Inflammatory macrophage treated with lipopolysaccharide for 1 hour (primary cell): ENCODE results near the gene ZKSCAN1.

Source experiments
- DNase-seq, 2 donors: peaks; one replicate each; pipeline ENCODE4 v3.0.0-alpha.2; 2020 to 2022

The ZKSCAN1 gene

DNA sequence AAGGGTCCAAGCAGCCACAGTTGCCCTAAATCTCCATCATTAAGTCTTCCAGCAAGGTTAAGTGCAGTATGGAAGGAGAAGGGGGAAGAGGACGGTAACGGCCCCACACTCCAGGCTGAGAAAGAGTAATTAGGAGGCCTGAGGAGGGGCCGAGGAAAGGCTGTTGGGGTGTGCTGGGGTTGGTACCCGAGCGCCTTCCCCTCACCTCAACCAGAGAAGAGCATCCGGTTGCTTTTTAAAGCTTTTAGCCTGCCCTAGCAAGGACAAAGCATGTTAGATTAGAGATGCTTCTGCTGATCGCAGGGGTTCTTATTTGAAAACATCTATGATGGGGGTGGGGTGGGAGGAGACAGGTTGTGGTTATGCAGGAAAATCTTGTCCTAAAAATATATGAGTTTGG is 25.2 kb downstream of the ZKSCAN1 start:
- no peak for DNase-seq

GRCh38 chr7:100044718-100045117 is 29.3 kb downstream of the ZKSCAN1 start:
- peak; percentile 34 to 38 for DNase-seq

- DNase-seq = no peak
Observed at GRCh38 chr7:100048680-100049079, 33.3 kb downstream of the ZKSCAN1 start.

- DNase-seq = peak; percentile 62 to 83
Observed at GRCh38 chr7:100049441-100050291, 34.3 kb downstream of the ZKSCAN1 start, which contains the start of gene ZSCAN21. Gene ZSCAN21, plus strand, starts transcription at chr7:100049774. Its CDS starts 7,233 bp downstream, at chr7:100057007.

DNA sequence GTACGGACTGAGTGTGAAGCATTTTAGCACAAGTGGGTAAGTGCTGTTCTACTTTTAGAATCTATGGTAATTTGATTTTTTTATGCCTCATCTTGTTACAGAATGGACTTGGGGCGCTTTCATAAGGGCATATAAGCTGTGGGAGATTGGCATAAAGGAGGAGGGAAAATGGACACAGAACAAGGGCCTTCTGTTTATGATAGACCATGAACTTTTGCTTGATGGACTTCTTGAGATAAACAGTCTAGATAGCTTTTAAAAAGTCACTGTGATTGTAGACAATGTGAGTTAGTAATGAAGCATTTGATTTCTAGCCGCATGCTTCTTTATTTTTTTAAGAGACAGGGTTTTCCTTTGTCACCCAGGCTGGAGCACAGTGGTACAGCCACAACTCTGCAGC is 36.2 kb downstream of the ZKSCAN1 start:
- DNase-seq = no peak

DNA sequence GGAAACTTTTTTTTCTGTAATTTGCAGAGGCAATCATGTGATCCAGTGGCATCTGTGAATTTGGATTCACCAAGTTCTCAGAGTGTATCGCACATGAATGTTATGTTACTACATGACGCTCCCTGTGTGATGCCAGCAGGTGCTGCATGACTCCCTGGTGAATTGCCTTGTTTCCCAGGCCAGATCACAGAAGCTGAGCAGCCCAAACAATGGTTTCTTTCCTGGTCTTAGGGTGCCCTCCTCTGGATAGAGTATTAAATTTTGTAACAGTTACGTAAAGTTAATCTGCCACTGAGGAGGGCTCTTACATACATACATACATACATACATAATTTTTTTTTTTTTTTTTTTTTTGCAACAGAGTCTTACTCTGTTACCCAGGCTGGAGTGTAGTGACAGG is 37.8 kb downstream of the ZKSCAN1 start:
- peak; percentile 49 to 72 for DNase-seq

GRCh38 chr7:100057006-100057405 is 41.6 kb downstream of the ZKSCAN1 start:
- no peak for DNase-seq

DNA sequence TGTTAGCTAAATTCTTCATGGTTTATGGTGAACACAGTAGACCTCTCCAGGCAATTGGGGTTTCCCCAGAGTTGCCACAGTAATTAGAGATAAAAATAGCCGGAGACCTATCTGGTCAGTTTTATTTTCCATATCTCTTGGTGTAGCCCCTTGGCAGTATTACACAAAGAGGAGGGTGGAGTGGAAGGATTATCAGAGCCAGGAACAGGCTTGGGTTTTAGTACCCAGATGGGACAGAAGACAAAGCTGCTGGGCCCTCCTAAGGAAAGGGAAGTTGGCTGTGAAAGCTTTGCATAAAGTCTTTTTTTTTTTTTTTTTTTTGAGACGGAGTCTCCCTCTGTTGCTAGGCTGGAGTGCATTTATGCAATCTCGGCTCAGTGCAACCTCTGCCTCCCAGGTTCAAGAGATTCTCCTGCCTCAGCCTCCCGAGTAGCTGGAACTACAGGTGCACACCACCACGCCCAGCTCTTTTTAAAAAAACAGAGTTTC is 43.9 kb downstream of the ZKSCAN1 start:
- DNase-seq = no peak

DNA sequence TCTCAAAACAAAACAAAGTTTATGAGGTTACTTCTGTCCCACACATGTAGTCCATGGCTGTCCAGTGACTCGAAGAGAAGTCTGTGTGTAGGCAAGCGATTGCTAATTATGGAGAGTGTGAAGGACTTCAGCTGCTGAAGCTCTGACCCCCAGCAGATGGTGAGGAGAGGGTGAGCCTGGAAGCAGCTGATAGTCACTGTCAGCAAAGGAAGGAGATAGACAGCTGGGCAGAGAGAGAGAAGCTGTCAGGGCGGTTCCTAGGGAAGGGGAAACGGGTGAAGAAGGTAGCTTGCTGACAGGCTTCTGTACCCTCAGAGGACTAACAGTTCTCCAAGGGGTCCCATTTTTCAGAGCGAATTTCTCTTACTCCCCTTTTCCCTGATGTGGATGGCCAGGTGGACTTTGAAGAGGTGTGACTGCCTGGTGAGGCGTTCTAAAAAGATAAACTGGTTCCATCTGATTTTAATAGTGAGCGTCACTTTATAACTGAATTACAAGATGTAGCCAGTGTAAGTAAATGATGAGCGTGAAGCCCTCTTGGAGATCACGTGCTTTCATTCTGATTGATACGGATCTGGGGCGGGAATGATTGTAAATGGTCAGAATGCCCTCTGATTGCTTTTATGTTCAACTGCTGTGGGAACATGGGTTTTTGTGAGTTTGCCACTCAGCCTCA is 46.3 kb downstream of the ZKSCAN1 start:
- DNase-seq = no peak

DNA sequence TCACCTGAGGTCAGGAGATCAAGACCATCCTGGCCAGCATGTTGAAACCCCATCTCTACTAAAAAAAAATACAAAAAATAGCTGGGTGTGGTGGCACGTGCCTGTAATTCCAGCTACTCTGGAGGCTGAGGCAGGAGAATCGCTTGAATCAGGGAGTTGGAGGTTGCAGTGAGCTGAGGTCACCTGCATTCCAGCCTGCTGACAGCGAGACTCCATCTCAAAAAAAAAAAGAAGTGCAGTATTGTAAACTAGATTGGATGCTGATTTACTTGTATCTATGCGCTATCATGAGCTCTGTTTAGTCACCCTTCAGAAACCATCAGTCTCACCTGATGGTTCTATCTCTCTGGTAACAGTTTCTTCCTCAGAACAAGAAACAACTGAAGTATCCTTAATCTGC is 48.0 kb downstream of the ZKSCAN1 start:
- no peak for DNase-seq

DNA sequence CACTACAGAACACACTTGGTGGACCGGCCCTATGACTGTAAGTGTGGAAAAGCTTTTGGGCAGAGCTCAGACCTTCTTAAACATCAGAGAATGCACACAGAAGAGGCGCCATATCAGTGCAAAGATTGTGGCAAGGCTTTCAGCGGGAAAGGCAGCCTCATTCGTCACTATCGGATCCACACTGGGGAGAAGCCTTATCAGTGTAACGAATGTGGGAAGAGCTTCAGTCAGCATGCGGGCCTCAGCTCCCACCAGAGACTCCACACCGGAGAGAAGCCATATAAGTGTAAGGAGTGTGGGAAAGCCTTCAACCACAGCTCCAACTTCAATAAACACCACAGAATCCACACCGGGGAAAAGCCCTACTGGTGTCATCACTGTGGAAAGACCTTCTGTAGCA is 48.8 kb downstream of the ZKSCAN1 start:
- peak in 1 of 2 donors; percentile 1 for DNase-seq

GRCh38 chr7:100065452-100066186 is 50.2 kb downstream of the ZKSCAN1 start:
- DNase-seq = no peak

DNA sequence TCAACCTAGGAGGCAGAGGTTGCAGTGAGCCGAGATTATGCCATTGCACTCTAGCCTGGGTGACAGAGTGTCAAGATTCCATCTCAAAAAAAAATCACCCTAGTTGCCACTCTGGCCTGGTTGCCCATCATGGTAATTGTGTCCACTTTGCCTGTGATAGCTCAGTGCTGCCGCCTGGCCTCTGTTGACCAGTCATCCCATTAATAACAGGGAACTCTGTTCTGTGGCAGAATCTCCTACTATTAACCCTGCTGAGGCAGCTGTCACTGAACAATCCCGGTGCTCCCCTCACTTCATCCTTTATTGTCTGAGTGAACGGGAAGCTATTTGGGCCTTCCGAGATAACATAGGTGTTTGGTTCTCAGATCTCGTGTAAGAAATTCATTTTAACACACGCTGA is 51.6 kb downstream of the ZKSCAN1 start:
- DNase-seq = no peak

DNA sequence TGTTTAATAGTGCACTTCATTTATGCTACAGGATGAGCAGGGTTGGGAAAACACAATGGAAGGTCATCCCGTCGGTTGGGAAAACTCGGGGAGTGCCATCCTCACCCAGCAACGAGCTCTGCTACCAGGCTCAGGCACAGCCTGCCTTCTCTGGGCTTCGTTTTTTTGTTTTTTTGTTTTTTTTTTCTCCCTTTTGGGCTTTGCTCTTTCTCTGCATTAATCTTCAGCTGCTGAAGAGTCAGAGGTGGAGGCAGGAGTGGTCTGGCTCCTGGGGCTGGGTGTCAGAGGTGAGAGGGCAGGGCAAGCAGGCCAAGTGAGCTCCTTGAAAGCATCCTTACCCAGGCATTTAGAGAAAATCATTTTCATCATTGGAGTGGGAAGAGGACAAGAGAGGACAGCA is 54.6 kb downstream of the ZKSCAN1 start:
- no peak for DNase-seq

- no peak for DNase-seq
Observed at GRCh38 chr7:100071018-100071723, 55.8 kb downstream of the ZKSCAN1 start.

DNA sequence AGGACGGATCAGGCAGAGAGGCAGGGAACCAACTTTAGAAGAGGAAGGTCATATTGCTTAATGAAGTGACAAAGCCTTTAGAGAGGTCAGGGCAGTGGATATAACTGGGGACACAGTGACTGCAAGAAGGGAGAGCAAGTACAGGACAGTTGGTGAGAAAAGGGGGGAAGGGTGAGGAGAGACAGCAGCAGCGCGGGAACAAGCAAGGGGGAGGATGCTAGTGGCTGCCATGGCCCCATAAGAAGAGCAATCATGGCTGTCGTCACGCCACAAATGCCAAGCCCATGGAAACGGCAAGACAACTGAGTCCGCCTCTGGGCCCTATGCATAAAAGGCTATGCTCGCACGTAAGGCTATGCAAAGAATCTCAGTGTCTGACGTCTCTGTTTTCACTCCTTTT is 57.1 kb downstream of the ZKSCAN1 start:
- DNase-seq = no peak

GRCh38 chr7:100074841-100075240 is 59.4 kb downstream of the ZKSCAN1 start:
- no peak for DNase-seq

DNA sequence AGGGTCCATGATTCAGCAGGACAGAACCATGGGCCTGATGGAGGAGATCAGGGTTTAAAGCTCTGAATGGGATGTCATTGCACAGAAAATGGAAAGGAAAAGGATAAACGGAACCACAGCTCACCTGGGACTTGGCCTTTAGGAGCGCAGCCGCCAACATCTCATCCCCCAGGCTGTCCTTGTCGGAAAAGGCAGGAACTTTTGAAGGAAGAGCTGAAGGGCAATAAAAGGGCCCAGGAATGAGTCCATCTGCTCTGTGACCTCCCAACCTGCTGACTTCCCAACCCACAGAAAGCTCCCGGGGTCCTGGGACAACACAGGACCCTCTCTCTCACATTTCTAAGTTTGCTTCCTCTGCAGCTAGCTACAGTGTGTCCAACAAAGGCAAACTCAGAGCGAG is 60.0 kb downstream of the ZKSCAN1 start:
- no peak for DNase-seq

- DNase-seq = no peak
Observed at GRCh38 chr7:100077205-100077604, 61.8 kb downstream of the ZKSCAN1 start.

DNA sequence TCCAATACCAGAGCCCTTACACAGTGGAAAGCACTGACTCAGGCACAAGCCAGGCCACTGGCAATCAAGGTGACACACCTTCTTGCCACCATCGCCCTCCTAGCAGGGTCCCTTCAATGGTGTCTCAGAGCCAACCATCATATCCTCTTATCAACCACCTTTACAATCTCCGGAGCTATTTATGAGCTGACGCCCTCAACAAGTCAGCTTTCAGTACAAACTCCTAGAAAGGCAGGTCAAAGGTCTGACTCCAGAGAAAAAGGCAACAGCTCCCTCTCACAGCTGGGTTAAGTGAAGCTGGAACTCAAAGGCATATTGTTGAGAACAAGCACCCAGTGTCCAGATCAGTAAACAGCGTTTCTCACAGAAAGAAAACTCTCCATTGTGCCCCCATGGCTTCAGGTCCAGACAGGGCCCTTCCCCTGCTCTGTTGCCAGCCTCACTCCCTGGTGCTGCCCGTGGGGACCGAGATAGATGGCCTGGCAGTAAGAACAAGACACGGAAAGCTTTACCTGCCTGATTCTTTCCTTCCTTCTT is 63.7 kb downstream of the ZKSCAN1 start:
- DNase-seq = no peak

- peak in 1 of 2 donors; percentile 7 for DNase-seq
Observed at GRCh38 chr7:100080907-100081534, 65.6 kb downstream of the ZKSCAN1 start.
